ENCODE data around the gene TELO2.

The TELO2 gene

GRCh38 chr16:1492923-1493745 is at the start of gene TELO2:
Gene TELO2, plus strand, starts transcription at chr16:1493360. Its CDS starts 922 bp downstream, at chr16:1494282.
- TF ChIP-seq CTCF (IDR thresholded peaks at IDR 0.05; ENCODE audit: low read depth, low read length), result no peak
- peak; percentile 23 for DNase-seq (ENCODE audit: extremely low read depth, low read depth)

GRCh38 chr16:1443403-1443973 is 49.7 kb upstream of the TELO2 start:
- no peak for TF ChIP-seq CTCF (IDR thresholded peaks at IDR 0.05; ENCODE audit: low read depth, low read length)
- DNase-seq (ENCODE audit: extremely low read depth, low read depth), result no peak

GRCh38 chr16:1443980-1444729 is 49.0 kb upstream of the TELO2 start, which contains the start of gene CCDC154:
Gene CCDC154, minus strand, starts transcription at chr16:1444556. Its CDS starts 234 bp downstream, at chr16:1444322.
- TF ChIP-seq CTCF (IDR thresholded peaks at IDR 0.05; ENCODE audit: low read depth, low read length), result no peak
- DNase-seq (ENCODE audit: extremely low read depth, low read depth), result no peak

GRCh38 chr16:1444730-1445517 is 48.2 kb upstream of the TELO2 start:
- DNase-seq (ENCODE audit: extremely low read depth, low read depth), result no peak
- TF ChIP-seq CTCF (IDR thresholded peaks at IDR 0.05; ENCODE audit: low read depth, low read length), result no peak

GRCh38 chr16:1445518-1446203 is 47.5 kb upstream of the TELO2 start:
- TF ChIP-seq CTCF (IDR thresholded peaks at IDR 0.05; ENCODE audit: low read depth, low read length), result no peak
- no peak for DNase-seq (ENCODE audit: extremely low read depth, low read depth)

GRCh38 chr16:1446296-1447080 is 46.7 kb upstream of the TELO2 start:
- no peak for DNase-seq (ENCODE audit: extremely low read depth, low read depth)
- TF ChIP-seq CTCF (IDR thresholded peaks at IDR 0.05; ENCODE audit: low read depth, low read length), result no peak

Measured in AG09319 (cell line).